CD4-positive, alpha-beta T cell treated with Interleukin-12 subunit alpha and Interleukin-12 subunit beta, for 1 hour (primary cell): ENCODE results near the gene ENDOG.
A peak's percentile ranks its signal among the peaks of the same experiment; 100 is the strongest.

Experiments used
- DNase-seq: peaks from one replicate; pipeline ENCODE4 v3.0.0-alpha.2; 2020

ENDOG gene

GRCh38 chr9:128802482-128802881 lies 15.8 kb upstream of the ENDOG start:
- DNase-seq: no peak

GRCh38 chr9:128805661-128806060 lies 12.6 kb upstream of the ENDOG start:
- DNase-seq: no peak

- DNase-seq: no peak
Observed at GRCh38 chr9:128807827-128808226, 10.5 kb upstream of the ENDOG start.

- no peak for DNase-seq
Observed at GRCh38 chr9:128808543-128808942, 9.8 kb upstream of the ENDOG start.

- DNase-seq: no peak
Observed at GRCh38 chr9:128809036-128809599, 9.2 kb upstream of the ENDOG start.

GRCh38 chr9:128809831-128810230 lies 8.5 kb upstream of the ENDOG start:
- DNase-seq: no peak

GRCh38 chr9:128810873-128811272 lies 7.4 kb upstream of the ENDOG start:
- DNase-seq: no peak

- peak; percentile 42 for DNase-seq
Observed at GRCh38 chr9:128818839-128819715, 777 bp downstream of the ENDOG start.

GRCh38 chr9:128819716-128820664 lies 1.7 kb downstream of the ENDOG start:
- no peak for DNase-seq

GRCh38 chr9:128820665-128821583 lies 2.6 kb downstream of the ENDOG start:
- DNase-seq: no peak

- no peak for DNase-seq
Observed at GRCh38 chr9:128821584-128822406, 3.5 kb downstream of the ENDOG start.

GRCh38 chr9:128822407-128823042 lies 4.2 kb downstream of the ENDOG start:
- DNase-seq: no peak

- DNase-seq: no peak
Observed at GRCh38 chr9:128823362-128823902, 5.1 kb downstream of the ENDOG start.

GRCh38 chr9:128823903-128824406 lies 5.7 kb downstream of the ENDOG start:
- DNase-seq: no peak

GRCh38 chr9:128824911-128825310 lies 6.6 kb downstream of the ENDOG start:
- no peak for DNase-seq

GRCh38 chr9:128825923-128826700 lies 7.8 kb downstream of the ENDOG start:
- DNase-seq: no peak

GRCh38 chr9:128828267-128828666 lies 10.0 kb downstream of the ENDOG start:
- DNase-seq: no peak

- DNase-seq: no peak
Observed at GRCh38 chr9:128828719-128829452, 10.6 kb downstream of the ENDOG start.
